CD14-positive monocyte (primary cell): Measurements from ENCODE around the gene EXPH5. TPM values are rescaled to one million over a fixed set of nuclear protein-coding genes. Genes with fewer than 3 reads are reported as not detected.

ENCODE experiments used
- DNase-seq, 3 donors: peaks; one replicate each; pipeline ENCODE4 v3.0.0-alpha.2; 2011 to 2022
- H2AFZ ChIP-seq: 2 replicates; pipeline ENCODE4 v1.6.0; 2012; ENCODE audit warnings: mild to moderate bottlenecking, low read depth, low read length, inconsistent platforms; ENCODE audit not compliant: insufficient read depth, poor library complexity, severe bottlenecking
- H3K27ac ChIP-seq, 2 donors: 1 replicate in 1 of 2; 2 replicates in 1 of 2; pipeline ENCODE4 v1.5.1; 2012 to 2013; ENCODE audit warnings: low read length in 2 of 2, control low read depth in 1 of 2, inconsistent platforms in 1 of 2, low read depth in 1 of 2, mild to moderate bottlenecking in 1 of 2
- H3K27me3 ChIP-seq, 2 donors: one replicate each; pipeline versions ENCODE4 v1.6.0 to v1.6.1; 2011 to 2013; ENCODE audit warnings: low read length in 2 of 2; ENCODE audit not compliant: control insufficient read depth in 2 of 2, insufficient read depth in 2 of 2
- H3K36me3 ChIP-seq, 2 donors: replicated peaks in 1 of 2; 1 replicate in 1 of 2; 2 replicates in 1 of 2; pipeline versions ENCODE4 v1.5.1 to v1.6.1; 2012 to 2013; ENCODE audit warnings: low read length in 2 of 2, control low read depth in 1 of 2, inconsistent platforms in 1 of 2, mild to moderate bottlenecking in 1 of 2; ENCODE audit not compliant: insufficient read depth in 2 of 2, control insufficient read depth in 1 of 2
- H3K4me1 ChIP-seq, 2 donors: 1 replicate in 1 of 2; 2 replicates in 1 of 2; pipeline versions ENCODE4 v1.5.1 to v1.6.1; 2012 to 2013; ENCODE audit warnings: low read length in 2 of 2, control low read depth in 1 of 2, inconsistent platforms in 1 of 2, mild to moderate bottlenecking in 1 of 2, moderate library complexity in 1 of 2; ENCODE audit not compliant: insufficient read depth in 2 of 2, control insufficient read depth in 1 of 2
- H3K4me2 ChIP-seq: replicated peaks from 2 replicates; pipeline ENCODE3; 2012; ENCODE audit warnings: low read length, moderate library complexity, mild to moderate bottlenecking; ENCODE audit not compliant: poor library complexity, severe bottlenecking; ENCODE audit errors: extremely low read depth
- H3K4me3 ChIP-seq, 3 experiments: fragments of 200-600 bp in 1 of 3; sonication (generic) in 1 of 3; replicated peaks in 1 of 3; 1 replicate in 2 of 3; 2 replicates in 1 of 3; pipeline ENCODE4 v1.5.1; 2011 to 2013; ENCODE audit warnings: low read length in 3 of 3, mild to moderate bottlenecking in 3 of 3, control low read depth in 2 of 3, low read depth in 2 of 3, inconsistent platforms in 1 of 3, moderate library complexity in 1 of 3
- H3K79me2 ChIP-seq: 2 replicates; pipeline ENCODE4 v1.6.0; 2012; ENCODE audit warnings: mild to moderate bottlenecking, control low read depth, inconsistent platforms, low read length, moderate library complexity; ENCODE audit not compliant: insufficient read depth
- H3K9ac ChIP-seq: 2 replicates; pipeline ENCODE4 v1.6.0; 2017; ENCODE audit warnings: low read length, mild to moderate bottlenecking; ENCODE audit not compliant: insufficient read depth, poor library complexity, severe bottlenecking
- H3K9me3 ChIP-seq, 2 donors: replicated peaks in 1 of 2; 1 replicate in 1 of 2; 2 replicates in 1 of 2; pipeline versions ENCODE4 v1.5.1 to v1.6.1; 2012 to 2013; ENCODE audit warnings: low read length in 2 of 2, control low read depth in 1 of 2; ENCODE audit not compliant: control insufficient read depth in 1 of 2, insufficient read depth in 1 of 2
- H4K20me1 ChIP-seq: 2 replicates; pipeline ENCODE4 v1.6.0; 2012; ENCODE audit warnings: mild to moderate bottlenecking, low read length, control low read depth, moderate library complexity; ENCODE audit not compliant: insufficient read depth
- H3K27ac Mint-ChIP-seq, 7 donors: one replicate each; pipeline ENCODE4 v1.8.0; 2020; ENCODE audit warnings: mild to moderate bottlenecking in 7 of 7, mixed read lengths in 7 of 7, moderate library complexity in 6 of 7, inconsistent platforms in 2 of 7
- H3K27me3 Mint-ChIP-seq, 3 donors: one replicate each; pipeline ENCODE4 v1.8.0; 2021 to 2022; ENCODE audit warnings: low read depth in 3 of 3, mild to moderate bottlenecking in 3 of 3, mixed read lengths in 3 of 3, moderate library complexity in 3 of 3, inconsistent platforms in 1 of 3
- H3K36me3 Mint-ChIP-seq, 2 donors: one replicate each; pipeline ENCODE4 v1.8.0; 2020; ENCODE audit warnings: mixed read lengths in 2 of 2, inconsistent platforms in 1 of 2, mild to moderate bottlenecking in 1 of 2
- H3K4me1 Mint-ChIP-seq: one replicate; pipeline ENCODE4 v1.8.0; 2020; ENCODE audit warnings: mild to moderate bottlenecking, mixed read lengths
- H3K4me3 Mint-ChIP-seq, 2 donors: one replicate each; pipeline ENCODE4 v1.8.0; 2020; ENCODE audit warnings: mild to moderate bottlenecking in 2 of 2, mixed read lengths in 2 of 2, moderate library complexity in 1 of 2
- H3K9me3 Mint-ChIP-seq, 7 donors: one replicate each; pipeline ENCODE4 v1.8.0; 2020 to 2022; ENCODE audit warnings: mixed read lengths in 7 of 7, mild to moderate bottlenecking in 6 of 7, moderate library complexity in 6 of 7, inconsistent platforms in 2 of 7
- WGBS: methylation state at CpG from one replicate; pipeline ENCODE4 v1.1.5; 2013; ENCODE audit warnings: missing lambda C conversion rate; ENCODE audit not compliant: insufficient coverage; 5-methylcytosine and 5-hydroxymethylcytosine counted together
- intact Hi-C, 2 donors: fragments of 100-400 bp; cut with micrococcal nuclease; formaldehyde crosslinking; loops; one replicate each; pipeline versions ENCODE4 v1.15.0 to v1.15.1; 2023
- polyA plus RNA-seq, 3 donors: library from polyadenylated mRNA; depleted of rRNA in 1 of 3; unstranded in 2 of 3; stranded (reverse) in 1 of 3; fragments of 300-500 nt in 2 of 3; fragments of >200 nt in 1 of 3; fragmentation: Illumina TruSeq in 2 of 3; gene quantifications; 1 replicate in 2 of 3; 2 replicates in 1 of 3; pipeline ENCODE4 v1.2.3, GENCODE V29; 2012 to 2021
- TF ChIP-seq, protein P1 (sequence below): fragments of 200-600 bp; IDR thresholded peaks from one replicate; pipeline ENCODE4 v1.8.0; 2022; ENCODE audit warnings: antibody characterized with exemption, mild to moderate bottlenecking

Gene EXPH5
- polyA plus RNA-seq, 3 donors = 0.05 to 0.17 TPM; not detected in 1

DNA sequence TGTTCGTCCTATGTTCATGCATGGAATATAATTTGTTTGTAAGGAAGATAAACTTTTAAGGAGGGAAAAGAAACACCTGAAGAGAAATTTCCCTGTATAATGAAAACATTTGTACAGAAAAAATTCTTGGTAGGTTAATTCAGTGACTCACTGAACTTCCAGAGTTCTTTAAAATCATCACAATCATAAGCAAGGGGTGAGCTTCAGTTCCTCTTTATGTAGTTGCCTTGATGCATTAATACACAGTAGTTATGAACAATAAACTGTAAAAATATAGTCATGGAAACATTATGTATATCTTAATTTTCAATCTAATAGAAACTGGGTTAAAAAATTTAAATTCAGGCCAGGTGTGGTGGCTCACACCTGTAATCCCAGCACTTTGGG is 125.1 kb downstream of the EXPH5 start:
- peak; percentile 17 to 34 (median 20) for DNase-seq
- peaks cover 3 to 4% (median 3%) of the 10 kb centered on the region in 3 donors for H3K27me3 Mint-ChIP-seq
- Histone ChIP-seq H3K9me3 (no peaks in the 10 kb centered on the region), H4K20me1 (no peaks in the 10 kb centered on the region), H3K4me1 (peaks cover 18 to 25% of the 10 kb centered on the region in 2 donors), H3K4me2 (no peak overlapping the region), H3K27me3 (no peaks in the 10 kb centered on the region), H3K4me3 (no peak overlapping the region), H2AFZ (no peak overlapping the region), H3K36me3 (peaks cover 0 to 2% of the 10 kb centered on the region in 2 donors), H3K79me2 (no peaks in the 10 kb centered on the region), H3K9ac (no peak overlapping the region), H3K27ac (peak overlapping the region in 1 of 2 donors; percentile 98)
- WGBS = no CpG with 5 or more reads among the region's 1 CpG
- intact Hi-C loops = loop anchor here in 1 of 2 donors (5.0 kb wide), 1 partner anchor 246 kb away; the partner anchor contains the start of genes ATM and NPAT
- H3K4me1 Mint-ChIP-seq = peaks cover 21% of the 10 kb centered on the region
- no peaks in the 10 kb centered on the region for H3K9me3 Mint-ChIP-seq
- TF ChIP-seq, protein P1, sequence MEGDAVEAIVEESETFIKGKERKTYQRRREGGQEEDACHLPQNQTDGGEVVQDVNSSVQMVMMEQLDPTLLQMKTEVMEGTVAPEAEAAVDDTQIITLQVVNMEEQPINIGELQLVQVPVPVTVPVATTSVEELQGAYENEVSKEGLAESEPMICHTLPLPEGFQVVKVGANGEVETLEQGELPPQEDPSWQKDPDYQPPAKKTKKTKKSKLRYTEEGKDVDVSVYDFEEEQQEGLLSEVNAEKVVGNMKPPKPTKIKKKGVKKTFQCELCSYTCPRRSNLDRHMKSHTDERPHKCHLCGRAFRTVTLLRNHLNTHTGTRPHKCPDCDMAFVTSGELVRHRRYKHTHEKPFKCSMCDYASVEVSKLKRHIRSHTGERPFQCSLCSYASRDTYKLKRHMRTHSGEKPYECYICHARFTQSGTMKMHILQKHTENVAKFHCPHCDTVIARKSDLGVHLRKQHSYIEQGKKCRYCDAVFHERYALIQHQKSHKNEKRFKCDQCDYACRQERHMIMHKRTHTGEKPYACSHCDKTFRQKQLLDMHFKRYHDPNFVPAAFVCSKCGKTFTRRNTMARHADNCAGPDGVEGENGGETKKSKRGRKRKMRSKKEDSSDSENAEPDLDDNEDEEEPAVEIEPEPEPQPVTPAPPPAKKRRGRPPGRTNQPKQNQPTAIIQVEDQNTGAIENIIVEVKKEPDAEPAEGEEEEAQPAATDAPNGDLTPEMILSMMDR = no peak
- no peaks in the 10 kb centered on the region for H3K36me3 Mint-ChIP-seq
- peak overlapping the region in 6 of 7 donors; percentile 33 to 100 (median 78) for H3K27ac Mint-ChIP-seq
- no peak overlapping the region for H3K4me3 Mint-ChIP-seq

DNA sequence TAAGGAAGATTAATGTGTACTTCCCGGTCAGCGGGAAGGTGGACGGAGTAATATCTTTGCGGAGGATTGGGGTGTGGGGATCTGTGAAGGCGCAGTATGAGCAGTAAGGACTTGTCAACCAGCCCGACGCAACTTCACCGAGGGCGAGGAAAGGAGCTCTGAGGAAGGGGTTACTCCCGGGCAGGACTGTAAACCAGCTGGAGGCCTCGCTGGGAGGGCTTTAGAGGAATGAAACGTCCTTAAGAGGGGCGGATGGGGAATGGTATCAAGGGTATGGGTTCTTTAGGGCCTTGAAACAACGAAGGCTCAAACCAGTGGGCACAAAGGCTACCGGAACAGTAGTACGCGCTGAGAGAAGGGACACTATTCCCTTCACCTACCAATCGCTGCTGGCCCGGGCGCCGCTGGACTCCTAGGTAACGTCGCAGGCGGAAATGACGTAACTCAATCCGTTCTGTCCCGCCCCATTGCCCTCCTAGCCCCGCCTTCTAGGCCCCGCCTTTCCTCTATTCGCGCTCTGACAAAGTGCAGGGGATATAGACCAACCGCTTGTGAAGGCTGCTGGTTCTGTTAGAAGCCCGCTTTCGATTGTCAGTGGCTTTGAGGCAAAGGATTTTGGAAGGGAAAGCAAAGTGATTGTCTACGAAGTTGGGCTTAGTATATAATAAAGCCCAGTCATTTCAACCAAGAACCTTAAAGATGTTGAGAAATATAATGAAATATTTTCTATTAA is 126.3 kb downstream of the EXPH5 start, which contains the start of gene C11orf65:
Gene C11orf65, minus strand, starts transcription at position 439 of the 733 bp plus-strand sequence. CDS start 5,970 bp downstream, outside the sequence.
- H3K4me3 ChIP-seq = peak within 1 kb of the TSS; percentile 67 to 91 (median 69)
- H3K9me3 Mint-ChIP-seq = no peaks in the 10 kb centered on the region
- H3K9me3 ChIP-seq = no peaks in the 10 kb centered on the region
- H2AFZ ChIP-seq = peak within 1 kb of the TSS; percentile 85
- intact Hi-C loops = loop anchor here in 1 of 2 donors (2.0 to 5.0 kb wide), 2 partner anchors 30 to 245 kb away; partner anchors contain the start of genes ATM and NPAT
- H3K27ac Mint-ChIP-seq = peak within 1 kb of the TSS; percentile 99 to 100 (median 100)
- H3K4me2 ChIP-seq = peak within 1 kb of the TSS; percentile 73
- DNase-seq = peak; percentile 95 to 97 (median 96)
- peak within 1 kb of the TSS; percentile 88 for H3K9ac ChIP-seq
- H4K20me1 ChIP-seq = no peaks in the 10 kb centered on the region
- H3K27me3 Mint-ChIP-seq = peaks cover 3 to 4% (median 4%) of the 10 kb centered on the region in 3 donors
- no peaks in the 10 kb centered on the region for H3K79me2 ChIP-seq
- H3K4me1 Mint-ChIP-seq = peaks cover 21% of the 10 kb centered on the region
- H3K4me3 Mint-ChIP-seq = peak within 1 kb of the TSS; percentile 97 to 98
- H3K27me3 ChIP-seq = no peaks in the 10 kb centered on the region
- peak within 1 kb of the TSS; percentile 95 to 98 for H3K27ac ChIP-seq
- peaks cover 18 to 25% of the 10 kb centered on the region in 2 donors for H3K4me1 ChIP-seq
- 0% methylated on average over 23 of the region's 35 CpGs for WGBS
- TF ChIP-seq, protein P1 = no peak
- H3K36me3 ChIP-seq = no peaks in the 10 kb centered on the region
- no peaks in the 10 kb centered on the region for H3K36me3 Mint-ChIP-seq
